NT2/D1 (cell line): ENCODE results near the gene BTK.

ENCODE experiments used
- DNase-seq: peaks from one replicate; pipeline ENCODE4 v3.0.0-alpha.2; 2011; ENCODE audit warnings: low read depth, low spot score
- H3K27me3 ChIP-seq: 2 replicates; pipeline ENCODE4 v1.6.0; 2011; ENCODE audit warnings: mild to moderate bottlenecking; ENCODE audit not compliant: insufficient read length, insufficient read depth
- H3K36me3 ChIP-seq: 2 replicates; pipeline ENCODE4 v1.6.1; 2011; ENCODE audit warnings: mild to moderate bottlenecking, low read length, mixed read lengths; ENCODE audit not compliant: insufficient read depth, insufficient read length
- H3K4me1 ChIP-seq: 2 replicates; pipeline ENCODE4 v1.5.1; 2011; ENCODE audit not compliant: insufficient read depth, insufficient read length
- H3K4me3 ChIP-seq: 2 replicates; pipeline ENCODE4 v1.5.1; 2011; ENCODE audit warnings: low read depth; ENCODE audit not compliant: insufficient read length
- H3K9ac ChIP-seq: 2 replicates; pipeline ENCODE4 v1.6.0; 2011; ENCODE audit warnings: low read depth; ENCODE audit not compliant: insufficient read length
- H3K9me3 ChIP-seq: 2 replicates; pipeline ENCODE4 v1.5.1; 2011; ENCODE audit warnings: mild to moderate bottlenecking, low read length; ENCODE audit not compliant: insufficient read depth
- SUZ12 ChIP-seq: IDR thresholded peaks from 2 replicates; pipeline ENCODE4 v1.6.1; 2011; ENCODE audit not compliant: insufficient read length, insufficient read depth; ENCODE audit errors: extremely low read depth
- YY1 ChIP-seq: IDR thresholded peaks from 2 replicates; pipeline ENCODE4 v1.6.1; 2011; ENCODE audit not compliant: insufficient read length, insufficient read depth
- ZNF274 ChIP-seq: IDR thresholded peaks from 2 replicates; pipeline ENCODE4 v1.6.1; 2011; ENCODE audit warnings: mild to moderate bottlenecking, low read depth, low read length

The BTK gene

GRCh38 chrX:101385795-101386541 is at the start of gene BTK:
Gene BTK (minus strand): TSS chrX:101386191. CDS start chrX:101375284, 10,907 bp downstream.
- no peak for TF ChIP-seq YY1
- no peak for TF ChIP-seq ZNF274
- no peak for TF ChIP-seq SUZ12
- Histone ChIP-seq H3K4me1 (peaks cover 3% of the 10 kb centered on the region), H3K9ac (no peak within 1 kb of the TSS), H3K27me3 (no peaks in the 10 kb centered on the region), H3K9me3 (no peaks in the 10 kb centered on the region), H3K4me3 (no peak within 1 kb of the TSS), H3K36me3 (no peaks in the 10 kb centered on the region)
- DNase-seq: no peak

GRCh38 chrX:101430457-101431078 is 44.6 kb upstream of the BTK start:
- no peaks in the 10 kb centered on the region for H3K27me3 ChIP-seq
- peaks cover 16% of the 10 kb centered on the region; the same call in 1 of the 2 replicates for H3K9me3 ChIP-seq
- DNase-seq: no peak
- no peaks in the 10 kb centered on the region for H3K4me1 ChIP-seq
- H3K9ac ChIP-seq: no peak overlapping the region
- H3K36me3 ChIP-seq: peaks cover 41% of the 10 kb centered on the region
- TF ChIP-seq SUZ12 (no peak), ZNF274 (no peak), YY1 (no peak)
- no peak overlapping the region for H3K4me3 ChIP-seq

- no peaks in the 10 kb centered on the region for H3K4me1 ChIP-seq
- no peak overlapping the region for H3K9ac ChIP-seq
- H3K36me3 ChIP-seq: peaks cover 42% of the 10 kb centered on the region
- DNase-seq: no peak
- TF ChIP-seq SUZ12 (no peak), ZNF274 (no peak), YY1 (no peak)
- H3K4me3 ChIP-seq: no peak overlapping the region
- peaks cover 16% of the 10 kb centered on the region; the same call in 1 of the 2 replicates for H3K9me3 ChIP-seq
- no peaks in the 10 kb centered on the region for H3K27me3 ChIP-seq
Measured at GRCh38 chrX:101429934-101430333, 43.9 kb upstream of the BTK start.

GRCh38 chrX:101427954-101428353 is 42.0 kb upstream of the BTK start:
- Histone ChIP-seq H3K27me3 (no peaks in the 10 kb centered on the region), H3K36me3 (peaks cover 53% of the 10 kb centered on the region)
- TF ChIP-seq SUZ12 (no peak), ZNF274 (no peak), YY1 (no peak)

GRCh38 chrX:101419489-101419888 is 33.5 kb upstream of the BTK start:
- H3K4me3 ChIP-seq: no peak overlapping the region
- H3K27me3 ChIP-seq: no peaks in the 10 kb centered on the region
- no peaks in the 10 kb centered on the region for H3K9me3 ChIP-seq
- no peak overlapping the region for H3K9ac ChIP-seq
- H3K36me3 ChIP-seq: peaks cover 27% of the 10 kb centered on the region
- H3K4me1 ChIP-seq: peaks cover 3% of the 10 kb centered on the region
- no peak for DNase-seq
- TF ChIP-seq ZNF274 (no peak), YY1 (no peak), SUZ12 (no peak)

More at GRCh38 chrX:101427954-101428353, 42.0 kb upstream of the BTK start:
- Histone ChIP-seq H3K9ac (no peak overlapping the region), H3K4me1 (no peaks in the 10 kb centered on the region), H3K9me3 (peaks cover 15% of the 10 kb centered on the region; the same call in 1 of the 2 replicates), H3K4me3 (no peak overlapping the region)
- DNase-seq: no peak

- Histone ChIP-seq H3K4me1 (peaks cover 3% of the 10 kb centered on the region), H3K27me3 (no peaks in the 10 kb centered on the region), H3K36me3 (peaks cover 19% of the 10 kb centered on the region), H3K9me3 (no peaks in the 10 kb centered on the region), H3K4me3 (peak overlapping the region; percentile 85), H3K9ac (peak overlapping the region; percentile 90)
- TF ChIP-seq ZNF274: no peak
- peak; percentile 67 for TF ChIP-seq YY1
- DNase-seq: no peak
Measured at GRCh38 chrX:101417981-101418841, 32.2 kb upstream of the BTK start.
